HEK293 (cell line): ENCODE data around the gene SELENOO.

Experiments
- CTCF ChIA-PET: fragments of 350-600 bp; formaldehyde crosslinking; extraction: SDS; loops from one replicate; lab custom pipeline; 2021; ENCODE audit warnings: antibody characterized with exemption; lab: Yijun Ruan, JAX
- POLR2A ChIA-PET: fragments of 300-600 bp; formaldehyde crosslinking; extraction: SDS; loops from one replicate; lab custom pipeline; 2020; ENCODE audit warnings: antibody characterized with exemption, inconsistent platforms; lab: Yijun Ruan, JAX
- H3K27ac ChIP-seq: fragments of 200-500 bp; sonication (Bioruptor generic); 2 replicates; pipeline ENCODE4 v1.5.1; 2014; ENCODE audit warnings: low read depth, low read length, control low read depth, inconsistent platforms; ENCODE audit errors: extremely low read depth
- H3K36me3 ChIP-seq, 2 experiments: fragments of 200-500 bp in 1 of 2; sonication (Bioruptor generic) in 1 of 2; 1 replicate in 1 of 2; 2 replicates in 1 of 2; pipeline ENCODE4 v1.5.1; 2014 to 2017; ENCODE audit warnings: inconsistent platforms in 2 of 2, low read length in 2 of 2; ENCODE audit not compliant: control insufficient read depth in 2 of 2, insufficient read depth in 1 of 2
- H3K4me1 ChIP-seq: fragments of 200-500 bp; sonication (Bioruptor generic); 2 replicates; pipeline ENCODE4 v1.5.1; 2014; ENCODE audit warnings: mild to moderate bottlenecking, low read length, inconsistent platforms; ENCODE audit not compliant: control insufficient read depth, insufficient read depth
- H3K4me3 ChIP-seq: 2 replicates; pipeline ENCODE4 v1.5.1; 2011; ENCODE audit warnings: low read depth, mild to moderate bottlenecking, control low read depth, low read length, moderate library complexity
- H3K9me3 ChIP-seq: fragments of 200-500 bp; sonication (Bioruptor generic); 2 replicates; pipeline ENCODE4 v1.5.1; 2014; ENCODE audit warnings: low read depth, low read length, inconsistent platforms; ENCODE audit not compliant: control insufficient read depth, insufficient read depth
- EGR2 ChIP-seq: fragments of 450-650 bp; formaldehyde crosslinking; IDR thresholded peaks from 2 replicates; pipeline ENCODE4 v1.5.1; 2016; ENCODE audit warnings: low read depth, missing biosample characterization, missing genetic modification characterization
- GLIS2 ChIP-seq: fragments of 450-650 bp; formaldehyde crosslinking; IDR thresholded peaks from 2 replicates; pipeline ENCODE4 v1.5.1; 2016; ENCODE audit warnings: missing biosample characterization, missing genetic modification characterization
- HOXC10 ChIP-seq: sonication (generic); formaldehyde crosslinking; IDR thresholded peaks from 2 replicates; pipeline ENCODE4 v1.8.1; 2023; ENCODE audit warnings: mild to moderate bottlenecking, missing genetic modification reagents
- KLF7 ChIP-seq: fragments of 450-650 bp; formaldehyde crosslinking; IDR thresholded peaks from 2 replicates; pipeline ENCODE4 v1.5.1; 2016; ENCODE audit warnings: missing biosample characterization, missing genetic modification characterization, borderline replicate concordance
- WT1 ChIP-seq: fragments of 450-650 bp; formaldehyde crosslinking; IDR thresholded peaks from 2 replicates; pipeline ENCODE4 v1.5.1; 2016; ENCODE audit warnings: missing biosample characterization, missing genetic modification characterization
- ZBTB48 ChIP-seq: fragments of 450-650 bp; formaldehyde crosslinking; IDR thresholded peaks from 2 replicates; pipeline ENCODE4 v1.5.1; 2016; ENCODE audit warnings: missing biosample characterization, missing genetic modification characterization
- ZBTB6 ChIP-seq: fragments of 450-650 bp; formaldehyde crosslinking; IDR thresholded peaks from 2 replicates; pipeline ENCODE4 v1.5.1; 2017; ENCODE audit warnings: missing biosample characterization, missing genetic modification characterization
- ZBTB8A ChIP-seq: fragments of 450-650 bp; formaldehyde crosslinking; IDR thresholded peaks from 2 replicates; pipeline ENCODE4 v1.5.1; 2016; ENCODE audit warnings: missing biosample characterization, missing genetic modification characterization
- ZEB2 ChIP-seq: fragments of 450-650 bp; formaldehyde crosslinking; IDR thresholded peaks from 2 replicates; pipeline ENCODE4 v1.5.1; 2016; ENCODE audit warnings: missing biosample characterization, missing genetic modification characterization
- ZFP3 ChIP-seq: fragments of 450-650 bp; formaldehyde crosslinking; IDR thresholded peaks from 2 replicates; pipeline ENCODE4 v1.5.1; 2016; ENCODE audit warnings: low read depth, missing biosample characterization, missing genetic modification characterization
- ZNF132 ChIP-seq: fragments of 450-650 bp; formaldehyde crosslinking; IDR thresholded peaks from 2 replicates; pipeline ENCODE4 v1.5.1; 2017; ENCODE audit warnings: missing biosample characterization, missing genetic modification characterization, borderline replicate concordance
- ZNF133 ChIP-seq: fragments of 450-650 bp; formaldehyde crosslinking; IDR thresholded peaks from 2 replicates; pipeline ENCODE4 v1.5.1; 2016; ENCODE audit warnings: missing biosample characterization, missing genetic modification characterization
- ZNF221 ChIP-seq: fragments of 450-650 bp; formaldehyde crosslinking; IDR thresholded peaks from 2 replicates; pipeline ENCODE4 v1.5.1; 2017; ENCODE audit warnings: missing biosample characterization, missing genetic modification characterization, borderline replicate concordance
- ZNF26 ChIP-seq: fragments of 450-650 bp; formaldehyde crosslinking; IDR thresholded peaks from 2 replicates; pipeline ENCODE4 v1.5.1; 2016; ENCODE audit warnings: missing biosample characterization, missing genetic modification characterization
- ZNF280C ChIP-seq: fragments of 450-650 bp; formaldehyde crosslinking; IDR thresholded peaks from 2 replicates; pipeline ENCODE4 v1.5.1; 2016; ENCODE audit warnings: missing biosample characterization, missing genetic modification characterization
- ZNF311 ChIP-seq: fragments of 450-650 bp; formaldehyde crosslinking; IDR thresholded peaks from 2 replicates; pipeline ENCODE4 v1.5.1; 2017; ENCODE audit warnings: missing biosample characterization, missing genetic modification characterization, borderline replicate concordance
- ZNF350 ChIP-seq: fragments of 450-650 bp; formaldehyde crosslinking; IDR thresholded peaks from 2 replicates; pipeline ENCODE4 v1.5.0; 2017; ENCODE audit warnings: missing biosample characterization, mild to moderate bottlenecking, missing genetic modification characterization
- ZNF354C ChIP-seq: fragments of 450-650 bp; formaldehyde crosslinking; IDR thresholded peaks from 2 replicates; pipeline ENCODE4 v1.5.1; 2016; ENCODE audit warnings: missing biosample characterization, missing genetic modification characterization, low read depth, borderline replicate concordance
- ZNF426 ChIP-seq: fragments of 450-650 bp; formaldehyde crosslinking; IDR thresholded peaks from 2 replicates; pipeline ENCODE4 v1.5.1; 2017; ENCODE audit warnings: missing biosample characterization, missing genetic modification characterization, mild to moderate bottlenecking, inconsistent platforms, moderate library complexity
- ZNF639 ChIP-seq: fragments of 450-650 bp; formaldehyde crosslinking; IDR thresholded peaks from 2 replicates; pipeline ENCODE4 v1.5.1; 2016; ENCODE audit warnings: missing biosample characterization, missing genetic modification characterization
- ZNF664 ChIP-seq: fragments of 450-650 bp; formaldehyde crosslinking; IDR thresholded peaks from 2 replicates; pipeline ENCODE4 v1.5.1; 2016; ENCODE audit warnings: missing biosample characterization, missing genetic modification characterization
- ZNF785 ChIP-seq: fragments of 450-650 bp; formaldehyde crosslinking; IDR thresholded peaks from 2 replicates; pipeline ENCODE4 v1.5.1; 2016; ENCODE audit warnings: missing biosample characterization, missing genetic modification characterization
- ZNF791 ChIP-seq: fragments of 450-650 bp; formaldehyde crosslinking; IDR thresholded peaks from 2 replicates; pipeline ENCODE4 v1.5.1; 2016; ENCODE audit warnings: missing biosample characterization, missing genetic modification characterization
- ZNF792 ChIP-seq: fragments of 450-650 bp; formaldehyde crosslinking; IDR thresholded peaks from 2 replicates; pipeline ENCODE4 v1.5.1; 2016; ENCODE audit warnings: missing biosample characterization, missing genetic modification characterization
- ZSCAN16 ChIP-seq: fragments of 450-650 bp; formaldehyde crosslinking; IDR thresholded peaks from 2 replicates; pipeline ENCODE4 v1.5.1; 2016; ENCODE audit warnings: missing biosample characterization, missing genetic modification characterization
- ZSCAN30 ChIP-seq: fragments of 450-650 bp; IDR thresholded peaks from 2 replicates; pipeline ENCODE4 v1.5.1; 2018; ENCODE audit warnings: missing biosample characterization, mild to moderate bottlenecking, missing genetic modification characterization, moderate library complexity

The SELENOO gene

GRCh38 chr22:50176850-50177536 lies 23.8 kb upstream of the SELENOO start:
- no peak for TF ChIP-seq ZNF26 (tag by site-specific recombination)
- no peak for TF ChIP-seq ZNF311 (tag by site-specific recombination)
- no peak for TF ChIP-seq ZFP3 (tag by site-specific recombination)
- TF ChIP-seq KLF7 (tag by site-specific recombination) = no peak
- no peak for TF ChIP-seq ZEB2 (tag by site-specific recombination)
- no peak for TF ChIP-seq ZNF792 (tag by site-specific recombination)
- TF ChIP-seq ZNF133 (tag by site-specific recombination) = no peak
- no peak for TF ChIP-seq WT1 (tag by site-specific recombination)
- no peak for TF ChIP-seq ZNF132
- TF ChIP-seq ZNF221 (tag by site-specific recombination) = no peak
- TF ChIP-seq ZNF639 (tag by site-specific recombination) = no peak
- no peak for TF ChIP-seq ZBTB48 (tag by site-specific recombination)
- TF ChIP-seq ZNF280C (tag by site-specific recombination) = no peak
- no peak for TF ChIP-seq ZNF350
- no peak for TF ChIP-seq ZNF785 (tag by site-specific recombination)
- no peak for TF ChIP-seq ZNF664 (tag by site-specific recombination)
- TF ChIP-seq, all 188 proteins: peak for 0

GRCh38 chr22:50177537-50178470 lies 23.0 kb upstream of the SELENOO start:
- ChIA-PET POLR2A (no interaction called here), CTCF (no interaction called here)
- Histone ChIP-seq H3K27ac (no peak overlapping the region), H3K9me3 (no peaks in the 10 kb centered on the region), H3K4me3 (no peak overlapping the region), H3K36me3 (peaks cover 0 to 35% of the 10 kb centered on the region in 2 experiments; a peak in 1 of 3 replicates), H3K4me1 (no peaks in the 10 kb centered on the region)
- TF ChIP-seq GLIS2 (tag by site-specific recombination) (no peak), EGR2 (tag by site-specific recombination) (no peak), ZNF280C (tag by site-specific recombination) (no peak), ZNF791 (no peak), ZBTB8A (no peak), HOXC10 (no peak), ZSCAN30 (tag by site-specific recombination) (no peak), ZBTB6 (tag by site-specific recombination) (no peak), ZNF354C (no peak), ZNF426 (tag by site-specific recombination) (no peak), ZSCAN16 (tag by site-specific recombination) (no peak)

More at GRCh38 chr22:50176850-50177536, 23.8 kb upstream of the SELENOO start:
- CTCF ChIA-PET = no interaction called here
- Histone ChIP-seq H3K4me3 (no peak overlapping the region), H3K27ac (no peak overlapping the region), H3K36me3 (peaks cover 0 to 35% of the 10 kb centered on the region in 2 experiments; a peak in 1 of 3 replicates), H3K4me1 (no peaks in the 10 kb centered on the region), H3K9me3 (no peaks in the 10 kb centered on the region)
- POLR2A ChIA-PET = no interaction called here
